K562 (cell line): ENCODE results near the gene YPEL2. TPM values are rescaled to one million over a fixed set of nuclear protein-coding genes. Genes with fewer than 3 reads are reported as not detected.

ENCODE experiments used
- ARID2 ChIP-seq: fragments of 450-650 bp; IDR thresholded peaks from 2 replicates; pipeline ENCODE4 v1.6.1; 2017; ENCODE audit warnings: antibody characterized with exemption, mild to moderate bottlenecking
- BCL6 ChIP-seq: fragments of 250-450 bp; sonication (Bioruptor Pico); IDR thresholded peaks from 2 replicates; pipeline ENCODE4 v1.4.0; 2020
- CHD2 ChIP-seq: IDR thresholded peaks from 2 replicates; pipeline ENCODE4 v1.6.1; 2011; ENCODE audit warnings: low read depth, low read length
- CTBP1 ChIP-seq: fragments of 450-650 bp; IDR thresholded peaks from 2 replicates; pipeline ENCODE4 v1.6.1; 2016; ENCODE audit warnings: borderline replicate concordance
- ETS2 ChIP-seq: IDR thresholded peaks from 2 replicates; pipeline ENCODE4 v1.6.1; 2016; ENCODE audit warnings: borderline replicate concordance, missing genetic modification characterization, mild to moderate bottlenecking, moderate library complexity, missing compliant biosample characterization; ENCODE audit not compliant: poor library complexity, severe bottlenecking
- FOSL1 ChIP-seq: fragments of 200-800 bp; sonication (Bioruptor generic); conservative IDR thresholded peaks from 2 replicates; pipeline ENCODE4 v1.6.1; 2016; ENCODE audit warnings: missing genetic modification characterization, missing compliant biosample characterization
- GABPB2 ChIP-seq: fragments of 250-450 bp; sonication (Bioruptor Pico); conservative IDR thresholded peaks from 2 replicates; pipeline ENCODE4 v1.5.1; 2021; ENCODE audit warnings: mild to moderate bottlenecking
- GTF2F1 ChIP-seq: IDR thresholded peaks from 2 replicates; pipeline ENCODE4 v1.6.1; 2011; ENCODE audit warnings: low read depth, low read length, improper control_type of control experiment
- HNRNPL ChIP-seq: fragments of 200-400 bp; formaldehyde crosslinking; IDR thresholded peaks from 2 replicates; pipeline ENCODE4 v1.6.1; 2017; ENCODE audit warnings: low read depth, mild to moderate bottlenecking, low read length
- IFI16 ChIP-seq: fragments of 250-450 bp; sonication (Bioruptor Pico); IDR thresholded peaks from 2 replicates; pipeline ENCODE4 v2.1.2; 2022; ENCODE audit warnings: mild to moderate bottlenecking, inconsistent platforms
- ILF3 ChIP-seq: fragments of 450-650 bp; IDR thresholded peaks from 2 replicates; pipeline ENCODE4 v1.6.1; 2018; ENCODE audit warnings: antibody characterized with exemption, mild to moderate bottlenecking, moderate library complexity, borderline replicate concordance
- MEIS2 ChIP-seq: fragments of 450-650 bp; IDR thresholded peaks from 2 replicates; pipeline ENCODE4 v1.6.1; 2014; ENCODE audit warnings: mild to moderate bottlenecking; ENCODE audit not compliant: partially characterized antibody
- PPARD ChIP-seq: fragments of 250-450 bp; sonication (Bioruptor Pico); IDR thresholded peaks from 2 replicates; pipeline ENCODE4 v1.8.0; 2022; ENCODE audit warnings: inconsistent platforms, mild to moderate bottlenecking, moderate library complexity
- RNF2 ChIP-seq: sonication (generic); IDR thresholded peaks from 2 replicates; pipeline ENCODE4 v1.6.1; 2016
- ZNF24 ChIP-seq: fragments of 450-650 bp; IDR thresholded peaks from 2 replicates; pipeline ENCODE4 v1.6.1; 2016
- ZNF518B ChIP-seq: fragments of 250-450 bp; sonication (Bioruptor Pico); IDR thresholded peaks from 2 replicates; pipeline ENCODE4 v1.5.0; 2021; ENCODE audit warnings: mild to moderate bottlenecking, moderate library complexity
- polyA plus RNA-seq, 8 experiments: library from polyadenylated mRNA; depleted of rRNA in 4 of 8; stranded (reverse) in 5 of 8; unstranded in 3 of 8; fragments of >200 nt; fragmentation: Nextera tagmentation in 2 of 8; fragmentation: Illumina TruSeq in 1 of 8; extraction: Ambion mirVana in 2 of 8; extraction: Trizol in 1 of 8; gene quantifications; 2 replicates each; pipeline versions ENCODE4 v1.2.1 to v1.2.3, GENCODE V29; 2011 to 2014; ENCODE audit warnings: inconsistent platforms in 1 of 8, missing spikeins in 1 of 8
- total RNA-seq, 7 experiments: library from RNA; depleted of rRNA in 6 of 7; stranded (reverse); fragments of >200 nt in 6 of 7; fragmentation: Illumina TruSeq in 2 of 7; extraction: Trizol in 2 of 7; gene quantifications; 2 replicates each; pipeline versions ENCODE4 v1.2.1 to v1.2.3, GENCODE V29; 2011 to 2021; ENCODE audit warnings: low replicate concordance in 1 of 7
- TF ChIP-seq, protein P1 (sequence below): fragments of 450-650 bp; IDR thresholded peaks from one replicate; pipeline ENCODE4 v1.6.1; 2018; ENCODE audit warnings: mild to moderate bottlenecking, moderate library complexity; ENCODE audit not compliant: partially characterized antibody
- TF ChIP-seq, protein P2 (sequence below): fragments of 250-450 bp; sonication (Bioruptor Pico); IDR thresholded peaks from 2 replicates; pipeline ENCODE4 v1.5.0; 2021
- TF ChIP-seq, protein P3 (sequence below): sonication (generic); formaldehyde crosslinking; IDR thresholded peaks from 2 replicates; pipeline ENCODE4 v1.8.1; 2023; ENCODE audit warnings: mild to moderate bottlenecking, missing genetic modification reagents

The YPEL2 gene
- total and polyA plus RNA-seq, 9 of the 15 experiments (the other 6 are each of a cell fraction or from before 2014, with no cell fraction given): 0.11 to 2.4 (median 0.47) TPM

DNA sequence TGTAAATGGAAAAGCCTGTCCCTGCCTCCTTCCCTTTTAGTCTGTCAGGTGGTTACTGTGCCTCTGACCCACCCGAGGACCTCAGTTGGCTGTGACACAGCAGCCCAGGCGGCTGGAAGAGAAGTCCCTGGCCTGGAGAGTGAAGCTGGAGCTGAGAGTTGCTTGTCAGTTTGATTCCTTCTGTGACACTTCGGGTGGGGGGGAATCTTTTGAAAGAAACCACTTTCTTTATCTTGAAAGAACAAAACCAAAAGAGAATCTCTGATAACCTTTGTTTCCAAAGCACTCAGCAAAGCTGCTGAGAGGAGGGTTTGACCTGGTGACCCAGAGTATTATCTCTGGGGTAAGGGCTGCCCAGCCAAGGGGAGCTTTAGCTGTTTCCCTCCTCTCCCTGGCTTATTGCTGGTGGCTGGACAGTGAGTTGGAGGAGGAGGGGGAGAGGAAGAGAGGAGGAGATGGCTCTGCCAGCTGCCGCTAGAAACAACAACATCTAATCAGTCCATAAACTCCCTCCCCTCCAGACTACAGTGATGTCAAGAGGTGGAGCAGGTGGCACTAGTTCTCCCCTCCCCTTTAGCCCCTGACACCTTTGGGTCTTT, 34.0 kb downstream of the YPEL2 start (continued):
- TF ChIP-seq, protein P1, sequence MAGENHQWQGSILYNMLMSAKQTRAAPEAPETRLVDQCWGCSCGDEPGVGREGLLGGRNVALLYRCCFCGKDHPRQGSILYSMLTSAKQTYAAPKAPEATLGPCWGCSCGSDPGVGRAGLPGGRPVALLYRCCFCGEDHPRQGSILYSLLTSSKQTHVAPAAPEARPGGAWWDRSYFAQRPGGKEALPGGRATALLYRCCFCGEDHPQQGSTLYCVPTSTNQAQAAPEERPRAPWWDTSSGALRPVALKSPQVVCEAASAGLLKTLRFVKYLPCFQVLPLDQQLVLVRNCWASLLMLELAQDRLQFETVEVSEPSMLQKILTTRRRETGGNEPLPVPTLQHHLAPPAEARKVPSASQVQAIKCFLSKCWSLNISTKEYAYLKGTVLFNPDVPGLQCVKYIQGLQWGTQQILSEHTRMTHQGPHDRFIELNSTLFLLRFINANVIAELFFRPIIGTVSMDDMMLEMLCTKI: no peak
- no peak for TF ChIP-seq IFI16 (CRISPR knock-in tag)
- TF ChIP-seq ARID2: no peak
- no peak for TF ChIP-seq BCL6
- peak; percentile 93 for TF ChIP-seq CTBP1
- no peak for TF ChIP-seq HNRNPL
- TF ChIP-seq CHD2: no peak
- no peak for TF ChIP-seq PPARD
- TF ChIP-seq GTF2F1: no peak
- no peak for TF ChIP-seq ETS2
- TF ChIP-seq, protein P2, sequence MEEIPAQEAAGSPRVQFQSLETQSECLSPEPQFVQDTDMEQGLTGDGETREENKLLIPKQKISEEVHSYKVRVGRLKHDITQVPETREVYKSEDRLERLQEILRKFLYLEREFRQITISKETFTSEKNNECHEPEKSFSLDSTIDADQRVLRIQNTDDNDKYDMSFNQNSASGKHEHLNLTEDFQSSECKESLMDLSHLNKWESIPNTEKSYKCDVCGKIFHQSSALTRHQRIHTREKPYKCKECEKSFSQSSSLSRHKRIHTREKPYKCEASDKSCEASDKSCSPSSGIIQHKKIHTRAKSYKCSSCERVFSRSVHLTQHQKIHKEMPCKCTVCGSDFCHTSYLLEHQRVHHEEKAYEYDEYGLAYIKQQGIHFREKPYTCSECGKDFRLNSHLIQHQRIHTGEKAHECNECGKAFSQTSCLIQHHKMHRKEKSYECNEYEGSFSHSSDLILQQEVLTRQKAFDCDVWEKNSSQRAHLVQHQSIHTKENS (CRISPR knock-in tag): no peak
- peak; percentile 89 for TF ChIP-seq MEIS2
- no peak for TF ChIP-seq GABPB2
- TF ChIP-seq, protein P3, sequence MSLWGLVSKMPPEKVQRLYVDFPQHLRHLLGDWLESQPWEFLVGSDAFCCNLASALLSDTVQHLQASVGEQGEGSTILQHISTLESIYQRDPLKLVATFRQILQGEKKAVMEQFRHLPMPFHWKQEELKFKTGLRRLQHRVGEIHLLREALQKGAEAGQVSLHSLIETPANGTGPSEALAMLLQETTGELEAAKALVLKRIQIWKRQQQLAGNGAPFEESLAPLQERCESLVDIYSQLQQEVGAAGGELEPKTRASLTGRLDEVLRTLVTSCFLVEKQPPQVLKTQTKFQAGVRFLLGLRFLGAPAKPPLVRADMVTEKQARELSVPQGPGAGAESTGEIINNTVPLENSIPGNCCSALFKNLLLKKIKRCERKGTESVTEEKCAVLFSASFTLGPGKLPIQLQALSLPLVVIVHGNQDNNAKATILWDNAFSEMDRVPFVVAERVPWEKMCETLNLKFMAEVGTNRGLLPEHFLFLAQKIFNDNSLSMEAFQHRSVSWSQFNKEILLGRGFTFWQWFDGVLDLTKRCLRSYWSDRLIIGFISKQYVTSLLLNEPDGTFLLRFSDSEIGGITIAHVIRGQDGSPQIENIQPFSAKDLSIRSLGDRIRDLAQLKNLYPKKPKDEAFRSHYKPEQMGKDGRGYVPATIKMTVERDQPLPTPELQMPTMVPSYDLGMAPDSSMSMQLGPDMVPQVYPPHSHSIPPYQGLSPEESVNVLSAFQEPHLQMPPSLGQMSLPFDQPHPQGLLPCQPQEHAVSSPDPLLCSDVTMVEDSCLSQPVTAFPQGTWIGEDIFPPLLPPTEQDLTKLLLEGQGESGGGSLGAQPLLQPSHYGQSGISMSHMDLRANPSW (CRISPR knock-in tag): no peak
- no peak for TF ChIP-seq ZNF24
- TF ChIP-seq ZNF518B (CRISPR knock-in tag): no peak
- TF ChIP-seq FOSL1 (tag): peak; percentile 76
- TF ChIP-seq RNF2: peak; percentile 77
- TF ChIP-seq ILF3: no peak
